ENCODE measurements around the gene UFL1. TPM values are rescaled to one million over a fixed set of nuclear protein-coding genes. Genes with fewer than 3 reads are reported as not detected.

UFL1 gene
- total and polyA plus RNA-seq, 7 donors: 3.9 to 30.1 (median 21.9) TPM

GRCh38 chr6:96576221-96576620, 54.6 kb downstream of the UFL1 start:
- 26 to 56% methylated on average over 4 of the region's 4 CpGs for WGBS, 2 donors
- no peak for TF ChIP-seq POLR2AphosphoS5 (IDR thresholded peaks at IDR 0.05)
- TF ChIP-seq CTCF (IDR thresholded peaks at IDR 0.05): no peak
- TF ChIP-seq EP300 (IDR thresholded peaks at IDR 0.05): no peak
- no peak for TF ChIP-seq POLR2A (IDR thresholded peaks at IDR 0.05)
- Histone ChIP-seq H3K36me3 (no peaks in the 10 kb centered on the region), H3K27me3 (no peaks in the 10 kb centered on the region), H3K4me3 (no peak overlapping the region), H3K9me3 (peaks cover 0 to 2% (median 0%) of the 10 kb centered on the region in 4 donors), H3K27ac (no peak overlapping the region), H3K4me1 (no peaks in the 10 kb centered on the region)
- intact Hi-C loops (cut with DNase I): no loop called here
- DNase-seq: no peak

- 89 to 90% methylated on average over 2 of the region's 2 CpGs for WGBS, 2 donors
- no peaks in the 10 kb centered on the region for H3K36me3 ChIP-seq
- H3K4me1 ChIP-seq: no peaks in the 10 kb centered on the region
- TF ChIP-seq POLR2A (IDR thresholded peaks at IDR 0.05): no peak
- H3K27me3 ChIP-seq: no peaks in the 10 kb centered on the region
- DNase-seq: no peak
- H3K4me3 ChIP-seq: no peak overlapping the region
- H3K9me3 ChIP-seq: no peaks in the 10 kb centered on the region
- intact Hi-C loops (cut with DNase I): no loop called here
- no peak overlapping the region for H3K27ac ChIP-seq
Measured at GRCh38 chr6:96582021-96582420, 60.4 kb downstream of the UFL1 start.

GRCh38 chr6:96582436-96582835, 60.8 kb downstream of the UFL1 start:
- no peaks in the 10 kb centered on the region for H3K4me1 ChIP-seq
- TF ChIP-seq EP300 (IDR thresholded peaks at IDR 0.05): no peak
- no peak for TF ChIP-seq CTCF (IDR thresholded peaks at IDR 0.05)
- TF ChIP-seq POLR2A (IDR thresholded peaks at IDR 0.05): no peak
- TF ChIP-seq POLR2AphosphoS5 (IDR thresholded peaks at IDR 0.05): no peak
- intact Hi-C loops (cut with DNase I): no loop called here
- WGBS, 2 donors: 85 to 87% methylated on average over 1 of the region's 1 CpG
- no peak for DNase-seq
- no peak overlapping the region for H3K4me3 ChIP-seq
- no peaks in the 10 kb centered on the region for H3K36me3 ChIP-seq
- no peaks in the 10 kb centered on the region for H3K27me3 ChIP-seq
- H3K27ac ChIP-seq: no peak overlapping the region
- H3K9me3 ChIP-seq: no peaks in the 10 kb centered on the region

- no peaks in the 10 kb centered on the region for H3K36me3 ChIP-seq
- intact Hi-C loops (cut with DNase I): no loop called here
- WGBS, 2 donors: 67 to 78% methylated on average over 2 of the region's 2 CpGs
Measured at GRCh38 chr6:96604420-96604819, 82.8 kb downstream of the UFL1 start.

More at GRCh38 chr6:96604420-96604819, 82.8 kb downstream of the UFL1 start:
- no peak for TF ChIP-seq POLR2A (IDR thresholded peaks at IDR 0.05)
- no peak for TF ChIP-seq POLR2AphosphoS5 (IDR thresholded peaks at IDR 0.05)
- no peak for TF ChIP-seq EP300 (IDR thresholded peaks at IDR 0.05)
- TF ChIP-seq CTCF (IDR thresholded peaks at IDR 0.05): no peak
- Histone ChIP-seq H3K27ac (no peak overlapping the region), H3K4me1 (no peaks in the 10 kb centered on the region), H3K9me3 (no peaks in the 10 kb centered on the region), H3K27me3 (no peaks in the 10 kb centered on the region), H3K4me3 (no peak overlapping the region)
- no peak for DNase-seq

Other genes with a start within 250 kb of the UFL1 start
- gene FHL5, start 41.3 kb downstream of the UFL1 start, total RNA-seq: 10 to 100 TPM in 2 of 4 donors, 1 to 10 TPM in 2; 5.7 to 12.7 (median 9.2) TPM
- gene FHL5, start 41.3 kb downstream of the UFL1 start, polyA plus RNA-seq: 1 to 10 TPM in 1 of 3 donors, under 1 TPM in 1, not detected in 1; 0.60 to 2.7 TPM

All from sigmoid colon (tissue), 7 donors.